H1 (cell line): ENCODE measurements around the gene SSR1.

Experiments used
- KDM4A ChIP-seq: IDR thresholded peaks from one replicate; pipeline ENCODE4 v1.7.1; 2012; ENCODE audit warnings: low read depth, mild to moderate bottlenecking, moderate library complexity, low read length, inconsistent platforms; ENCODE audit not compliant: severe bottlenecking
- KDM5A ChIP-seq: fragments of 200-600 bp; IDR thresholded peaks from 2 replicates; pipeline ENCODE4 v1.7.1; 2012; ENCODE audit warnings: mild to moderate bottlenecking, low read length, inconsistent platforms, mixed read lengths
- POLR2A ChIP-seq, 2 experiments: IDR thresholded peaks; 1 replicate in 1 of 2; 2 replicates in 1 of 2; pipeline ENCODE4 v1.6.1; 2011; ENCODE audit warnings: low read depth in 2 of 2, low read length in 2 of 2, mild to moderate bottlenecking in 2 of 2; ENCODE audit errors: control extremely low read depth in 1 of 2
- POLR2AphosphoS5 ChIP-seq: IDR thresholded peaks from 2 replicates; pipeline ENCODE4 v1.6.1; 2011; ENCODE audit warnings: low read depth, low read length
- TAF1 ChIP-seq: IDR thresholded peaks from 2 replicates; pipeline ENCODE4 v1.6.1; 2011; ENCODE audit warnings: mild to moderate bottlenecking, low read depth, low read length
- TCF12 ChIP-seq: IDR thresholded peaks from 2 replicates; pipeline ENCODE4 v1.6.1; 2011; ENCODE audit warnings: low read depth, mild to moderate bottlenecking, low read length
- TEAD4 ChIP-seq: IDR thresholded peaks from 2 replicates; pipeline ENCODE4 v1.6.1; 2012; ENCODE audit warnings: low read depth, low read length, inconsistent platforms, mixed read lengths
- TF ChIP-seq, protein P1 (sequence below), 3 experiments: IDR thresholded peaks; 1 replicate in 2 of 3; 2 replicates in 1 of 3; pipeline versions ENCODE4 v1.5.1 to v1.6.1; 2011; ENCODE audit warnings: low read length in 3 of 3, mild to moderate bottlenecking in 3 of 3, inconsistent platforms in 2 of 3, low read depth in 1 of 3, moderate library complexity in 1 of 3; ENCODE audit not compliant: insufficient read depth in 1 of 3; ENCODE audit errors: control extremely low read depth in 1 of 3

DNA sequence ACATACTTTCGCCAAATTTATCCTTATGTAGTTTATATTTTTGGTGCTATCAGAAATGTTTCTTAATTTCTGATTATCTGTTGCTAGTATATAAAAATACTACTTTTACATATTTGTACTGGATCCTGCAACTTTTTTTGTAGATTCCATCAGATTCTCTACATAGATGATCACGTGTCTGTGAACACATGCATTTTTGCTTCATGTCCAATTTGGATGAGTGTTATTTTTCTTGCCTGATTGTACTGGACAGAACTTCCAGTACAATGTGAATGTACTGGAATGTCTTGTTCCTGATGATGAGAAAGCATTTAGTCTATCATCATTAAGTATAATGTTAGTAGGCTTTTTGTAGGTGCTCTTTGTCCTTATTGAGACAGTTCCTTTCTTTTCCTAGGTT lies 25.0 kb upstream of the SSR1 start:
- TF ChIP-seq TAF1 (no peak), TEAD4 (no peak), POLR2A (IDR thresholded peaks at IDR 0.05; ENCODE audit: control extremely low read depth in 1 of 2, low read depth in 2 of 2, low read length in 2 of 2) (no peak), POLR2AphosphoS5 (no peak), KDM4A (no peak), KDM5A (no peak), TCF12 (no peak)
- TF ChIP-seq, protein P1, sequence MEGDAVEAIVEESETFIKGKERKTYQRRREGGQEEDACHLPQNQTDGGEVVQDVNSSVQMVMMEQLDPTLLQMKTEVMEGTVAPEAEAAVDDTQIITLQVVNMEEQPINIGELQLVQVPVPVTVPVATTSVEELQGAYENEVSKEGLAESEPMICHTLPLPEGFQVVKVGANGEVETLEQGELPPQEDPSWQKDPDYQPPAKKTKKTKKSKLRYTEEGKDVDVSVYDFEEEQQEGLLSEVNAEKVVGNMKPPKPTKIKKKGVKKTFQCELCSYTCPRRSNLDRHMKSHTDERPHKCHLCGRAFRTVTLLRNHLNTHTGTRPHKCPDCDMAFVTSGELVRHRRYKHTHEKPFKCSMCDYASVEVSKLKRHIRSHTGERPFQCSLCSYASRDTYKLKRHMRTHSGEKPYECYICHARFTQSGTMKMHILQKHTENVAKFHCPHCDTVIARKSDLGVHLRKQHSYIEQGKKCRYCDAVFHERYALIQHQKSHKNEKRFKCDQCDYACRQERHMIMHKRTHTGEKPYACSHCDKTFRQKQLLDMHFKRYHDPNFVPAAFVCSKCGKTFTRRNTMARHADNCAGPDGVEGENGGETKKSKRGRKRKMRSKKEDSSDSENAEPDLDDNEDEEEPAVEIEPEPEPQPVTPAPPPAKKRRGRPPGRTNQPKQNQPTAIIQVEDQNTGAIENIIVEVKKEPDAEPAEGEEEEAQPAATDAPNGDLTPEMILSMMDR (IDR thresholded peaks at IDR 0.05; ENCODE audit: control extremely low read depth in 1 of 3, insufficient read depth in 1 of 3, low read depth in 1 of 3, low read length in 3 of 3), result no peak
